ENCODE measurements around the gene HSD3B2.
"Not testable (repeated sequence)": the region's sequence is repeated elsewhere in the genome, so short reads cannot be mapped to it uniquely, and the experiment has no call there.

The HSD3B2 gene

GRCh38 chr1:119414950-119415349, at the start of gene HSD3B2:
Gene HSD3B2 (plus strand): TSS chr1:119415150. CDS start chr1:119415420, 270 bp downstream.
- DNase-seq, result no peak

GRCh38 chr1:119366424-119366823, 48.5 kb upstream of the HSD3B2 start:
- DNase-seq, result no peak

GRCh38 chr1:119367432-119368124, 47.4 kb upstream of the HSD3B2 start:
- DNase-seq, result no peak

- no peak for DNase-seq
Measured at GRCh38 chr1:119368554-119368953, 46.4 kb upstream of the HSD3B2 start, which contains the start of gene HAO2. Gene HAO2 (plus strand): TSS chr1:119368785. CDS start chr1:119381086, 12,301 bp downstream.

GRCh38 chr1:119370748-119371147, 44.2 kb upstream of the HSD3B2 start:
- DNase-seq, result no peak

- DNase-seq, result no peak
Measured at GRCh38 chr1:119371815-119372214, 43.1 kb upstream of the HSD3B2 start.

- DNase-seq, result no peak
Measured at GRCh38 chr1:119372503-119373086, 42.4 kb upstream of the HSD3B2 start.

GRCh38 chr1:119373465-119373864, 41.5 kb upstream of the HSD3B2 start:
- no peak for DNase-seq

- DNase-seq, result no peak
Measured at GRCh38 chr1:119374208-119374874, 40.6 kb upstream of the HSD3B2 start.

- no peak for DNase-seq
Measured at GRCh38 chr1:119375366-119375765, 39.6 kb upstream of the HSD3B2 start.

GRCh38 chr1:119376594-119376993, 38.4 kb upstream of the HSD3B2 start:
- DNase-seq, result no peak

GRCh38 chr1:119377594-119377993, 37.4 kb upstream of the HSD3B2 start:
- not testable (repeated sequence) for DNase-seq

- no peak for DNase-seq
Measured at GRCh38 chr1:119379117-119379516, 35.8 kb upstream of the HSD3B2 start.

GRCh38 chr1:119380304-119380703, 34.6 kb upstream of the HSD3B2 start:
- DNase-seq, result no peak

- DNase-seq, result no peak
Measured at GRCh38 chr1:119380983-119381662, 33.8 kb upstream of the HSD3B2 start.

- DNase-seq, result no peak
Measured at GRCh38 chr1:119384591-119384990, 30.4 kb upstream of the HSD3B2 start.

- no peak for DNase-seq
Measured at GRCh38 chr1:119385650-119386049, 29.3 kb upstream of the HSD3B2 start.

- DNase-seq, result no peak
Measured at GRCh38 chr1:119387858-119388257, 27.1 kb upstream of the HSD3B2 start.

GRCh38 chr1:119388450-119388849, 26.5 kb upstream of the HSD3B2 start:
- DNase-seq, result no peak

- DNase-seq, result no peak
Measured at GRCh38 chr1:119390526-119390925, 24.4 kb upstream of the HSD3B2 start.

GRCh38 chr1:119391749-119392148, 23.2 kb upstream of the HSD3B2 start:
- no peak for DNase-seq

GRCh38 chr1:119394085-119394484, 20.9 kb upstream of the HSD3B2 start:
- DNase-seq, result no peak

- DNase-seq, result no peak
Measured at GRCh38 chr1:119396982-119397381, 18.0 kb upstream of the HSD3B2 start.

- DNase-seq, result no peak
Measured at GRCh38 chr1:119397986-119398385, 17.0 kb upstream of the HSD3B2 start.

Measured in NCI-H1930 (cell line).